B cell (primary cell): Measurements from ENCODE around the gene ZNF100.
"Not testable (repeated sequence)": the region's sequence is repeated elsewhere in the genome, so short reads cannot be mapped to it uniquely, and the experiment has no call there.

Source experiments
- CTCF ChIP-seq: fragments of 200-600 bp; IDR thresholded peaks from one replicate; pipeline ENCODE4 v1.8.0; 2022; ENCODE audit warnings: antibody characterized with exemption, mild to moderate bottlenecking
- EZH2 ChIP-seq: IDR thresholded peaks from 2 replicates; pipeline ENCODE4 v1.6.1; 2012; ENCODE audit warnings: borderline replicate concordance, low read depth, mild to moderate bottlenecking, moderate library complexity, low read length; ENCODE audit not compliant: insufficient read depth, poor library complexity, severe bottlenecking

- TF ChIP-seq CTCF, EZH2: not testable (repeated sequence)
Measured at GRCh38 chr19:21775792-21776191, 8.4 kb upstream of the ZNF100 start.
